MG63 (cell line): ENCODE measurements around the gene TM4SF5. TPM values are rescaled to one million over a fixed set of nuclear protein-coding genes. Genes with fewer than 3 reads are reported as not detected.
"Not testable (repeated sequence)": the region's sequence is repeated elsewhere in the genome, so short reads cannot be mapped to it uniquely, and the experiment has no call there.

Source experiments
- DNase-seq: peaks from one replicate; pipeline ENCODE4 v3.0.0-alpha.2; 2020
- H3K27me3 ChIP-seq: fragments of 250-450 bp; sonication (Bioruptor Pico); 2 replicates; pipeline ENCODE4 v1.5.1; 2020; ENCODE audit warnings: mild to moderate bottlenecking, moderate library complexity
- H3K36me3 ChIP-seq: fragments of 250-450 bp; sonication (Bioruptor Pico); 2 replicates; pipeline ENCODE4 v1.5.1; 2020; ENCODE audit warnings: mild to moderate bottlenecking, moderate library complexity
- H3K4me3 ChIP-seq: fragments of 250-450 bp; sonication (Bioruptor Pico); 2 replicates; pipeline ENCODE4 v1.5.1; 2020; ENCODE audit warnings: mild to moderate bottlenecking, moderate library complexity
- H3K9me3 ChIP-seq: fragments of 250-450 bp; sonication (Bioruptor Pico); 2 replicates; pipeline ENCODE4 v1.5.1; 2020; ENCODE audit warnings: mild to moderate bottlenecking, moderate library complexity
- total RNA-seq: library from RNA; depleted of rRNA; stranded (reverse); fragments of >200 nt; shearing (Covaris generic); gene quantifications from 2 replicates; pipeline ENCODE4 v1.2.3, GENCODE V29; 2014; ENCODE audit warnings: low replicate concordance

Gene TM4SF5
- total RNA-seq, 1 experiment from 2014 or later: not detected

- Histone ChIP-seq H3K4me3 (peak within 1 kb of the TSS; percentile 59), H3K36me3 (no peaks in the 10 kb centered on the region), H3K9me3 (no peaks in the 10 kb centered on the region), H3K27me3 (no peaks in the 10 kb centered on the region)
- peak; percentile 86 for DNase-seq
Observed at GRCh38 chr17:4806777-4807604, 35.3 kb downstream of the TM4SF5 start, which contains the start of gene PLD2. TSS of gene PLD2 (plus strand) at chr17:4807152. CDS start at chr17:4807773, 621 bp downstream.

GRCh38 chr17:4807605-4808377 is 36.1 kb downstream of the TM4SF5 start:
- DNase-seq: no peak
- Histone ChIP-seq H3K4me3 (peak overlapping the region; percentile 59), H3K9me3 (no peaks in the 10 kb centered on the region), H3K36me3 (no peaks in the 10 kb centered on the region), H3K27me3 (no peaks in the 10 kb centered on the region)

DNA sequence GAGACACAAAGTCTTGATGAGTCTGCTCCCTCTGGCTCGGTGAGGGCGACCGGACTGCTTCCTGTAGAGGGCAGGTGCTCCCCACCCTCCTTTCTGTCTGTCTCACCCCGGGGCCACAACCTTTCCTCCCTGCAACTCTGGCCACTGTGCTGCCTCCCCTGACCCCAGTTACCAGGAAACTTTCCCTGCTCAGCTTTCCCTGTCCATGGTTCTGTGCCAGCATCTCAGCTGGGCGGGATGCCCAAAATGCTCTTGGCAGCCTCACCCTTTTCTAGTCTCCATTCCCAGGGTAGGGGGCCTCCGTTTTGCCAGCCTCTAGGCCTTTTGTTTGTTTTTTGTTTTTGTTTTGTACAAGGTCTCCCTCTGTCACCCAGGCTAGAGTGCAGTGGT is 36.7 kb downstream of the TM4SF5 start:
- no peaks in the 10 kb centered on the region for H3K36me3 ChIP-seq
- no peaks in the 10 kb centered on the region for H3K9me3 ChIP-seq
- H3K27me3 ChIP-seq: no peaks in the 10 kb centered on the region
- DNase-seq: peak; percentile 29
- no peak overlapping the region for H3K4me3 ChIP-seq

- H3K27me3 ChIP-seq: no peaks in the 10 kb centered on the region
- no peak for DNase-seq
Observed at GRCh38 chr17:4810696-4811290, 39.1 kb downstream of the TM4SF5 start.

GRCh38 chr17:4811471-4811870 is 39.8 kb downstream of the TM4SF5 start:
- Histone ChIP-seq H3K27me3 (no peaks in the 10 kb centered on the region), H3K36me3 (no peaks in the 10 kb centered on the region), H3K4me3 (no peak overlapping the region), H3K9me3 (no peaks in the 10 kb centered on the region)
- DNase-seq: no peak

More at GRCh38 chr17:4810696-4811290, 39.1 kb downstream of the TM4SF5 start:
- no peak overlapping the region for H3K4me3 ChIP-seq
- H3K9me3 ChIP-seq: no peaks in the 10 kb centered on the region
- no peaks in the 10 kb centered on the region for H3K36me3 ChIP-seq

DNA sequence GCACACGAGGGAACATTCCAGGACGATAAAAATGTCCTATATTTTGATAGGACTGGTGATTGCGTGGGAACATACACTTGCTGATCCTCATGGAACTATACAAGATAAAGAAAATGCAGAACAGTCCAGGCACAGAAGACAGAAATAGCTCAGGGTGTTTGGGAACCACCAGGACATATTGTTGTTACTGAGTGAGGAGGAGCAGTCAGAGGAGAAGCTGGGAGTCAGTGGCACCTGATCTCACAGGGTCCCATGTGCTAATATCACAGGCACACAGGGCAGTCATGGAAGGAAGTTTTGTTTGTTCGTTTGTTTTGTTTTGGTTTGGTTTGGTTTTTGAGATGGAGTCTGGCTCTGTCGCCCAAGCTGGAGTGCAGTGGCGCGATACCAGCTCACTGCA is 41.0 kb downstream of the TM4SF5 start:
- Histone ChIP-seq H3K4me3 (no peak overlapping the region), H3K36me3 (no peaks in the 10 kb centered on the region), H3K9me3 (no peaks in the 10 kb centered on the region), H3K27me3 (no peaks in the 10 kb centered on the region)
- no peak for DNase-seq

DNA sequence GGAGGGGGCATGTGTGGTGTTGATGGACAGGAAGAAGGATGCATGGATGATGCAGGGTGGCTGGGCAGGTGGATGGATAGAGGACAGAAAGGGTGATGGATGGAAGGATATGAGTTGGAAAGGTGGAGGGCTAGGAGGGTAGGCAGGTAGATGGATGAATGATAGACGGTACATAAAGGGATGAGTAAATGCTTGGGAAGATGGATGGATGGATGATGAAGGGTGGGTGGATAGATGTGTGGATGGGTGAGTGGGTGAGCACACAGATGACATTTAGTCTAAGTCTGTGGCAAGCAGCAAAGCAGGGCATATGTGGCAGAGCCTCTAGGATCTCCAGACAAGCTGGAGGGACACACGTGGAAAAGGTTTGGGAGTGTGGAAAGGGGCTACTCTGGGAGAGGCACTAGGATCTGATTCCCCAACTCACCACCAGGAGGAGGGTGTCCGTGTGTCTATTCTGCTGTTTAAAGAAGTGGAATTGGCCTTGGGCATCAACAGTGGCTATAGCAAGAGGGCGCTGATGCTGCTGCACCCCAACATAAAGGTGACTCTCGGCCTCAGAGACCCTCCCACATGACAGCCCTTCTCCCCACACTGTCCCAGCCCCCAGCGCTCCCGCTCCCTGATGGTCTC is 43.5 kb downstream of the TM4SF5 start:
- DNase-seq: no peak
- H3K36me3 ChIP-seq: no peaks in the 10 kb centered on the region
- no peaks in the 10 kb centered on the region for H3K9me3 ChIP-seq
- no peak overlapping the region for H3K4me3 ChIP-seq
- H3K27me3 ChIP-seq: no peaks in the 10 kb centered on the region

- Histone ChIP-seq H3K4me3 (no peak overlapping the region), H3K9me3 (no peaks in the 10 kb centered on the region), H3K27me3 (no peaks in the 10 kb centered on the region), H3K36me3 (no peaks in the 10 kb centered on the region)
- DNase-seq: no peak
Observed at GRCh38 chr17:4816826-4817225, 45.1 kb downstream of the TM4SF5 start.

DNA sequence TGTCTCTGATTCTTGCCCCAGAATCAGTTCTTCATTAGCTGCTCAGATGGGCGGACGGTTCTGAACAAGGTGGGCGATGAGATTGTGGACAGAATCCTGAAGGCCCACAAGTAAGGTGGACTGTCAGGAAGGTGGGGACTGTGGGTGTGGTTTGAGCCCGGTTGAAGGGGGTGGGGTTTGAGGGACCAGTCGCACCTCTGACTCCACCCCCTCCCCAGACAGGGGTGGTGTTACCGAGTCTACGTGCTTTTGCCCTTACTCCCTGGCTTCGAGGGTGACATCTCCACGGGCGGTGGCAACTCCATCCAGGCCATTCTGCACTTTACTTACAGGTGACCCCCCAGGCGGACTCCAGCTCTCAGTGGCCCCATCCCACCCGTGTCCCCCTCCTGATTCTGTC is 46.6 kb downstream of the TM4SF5 start:
- Histone ChIP-seq H3K27me3 (no peaks in the 10 kb centered on the region), H3K4me3 (no peak overlapping the region), H3K36me3 (no peaks in the 10 kb centered on the region), H3K9me3 (no peaks in the 10 kb centered on the region)
- DNase-seq: no peak

DNA sequence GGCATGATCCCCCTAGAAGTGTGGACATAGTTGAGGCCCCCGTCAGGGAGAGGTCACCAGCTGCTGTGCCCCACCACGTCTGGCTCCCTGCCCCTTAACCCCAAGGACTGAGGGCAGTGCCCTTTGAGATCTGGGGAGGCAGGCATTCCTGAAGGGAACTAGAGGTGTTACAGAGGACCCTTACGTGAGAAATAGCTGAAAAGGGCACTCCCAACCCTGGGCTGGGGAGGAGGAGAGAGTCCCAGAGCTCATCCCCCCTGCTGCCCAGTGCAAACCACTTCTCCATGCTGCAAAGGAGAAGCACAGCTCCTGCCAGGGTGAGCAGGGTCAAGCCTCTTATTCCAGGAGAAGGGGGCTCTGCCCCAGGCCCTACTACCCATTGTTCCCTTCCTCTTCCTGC is 51.1 kb downstream of the TM4SF5 start:
- Histone ChIP-seq H3K9me3 (no peaks in the 10 kb centered on the region), H3K36me3 (no peaks in the 10 kb centered on the region), H3K27me3 (no peaks in the 10 kb centered on the region), H3K4me3 (no peak overlapping the region)
- no peak for DNase-seq

- DNase-seq: no peak
- H3K36me3 ChIP-seq: no peaks in the 10 kb centered on the region
Observed at GRCh38 chr17:4823373-4824089, 51.8 kb downstream of the TM4SF5 start.

DNA sequence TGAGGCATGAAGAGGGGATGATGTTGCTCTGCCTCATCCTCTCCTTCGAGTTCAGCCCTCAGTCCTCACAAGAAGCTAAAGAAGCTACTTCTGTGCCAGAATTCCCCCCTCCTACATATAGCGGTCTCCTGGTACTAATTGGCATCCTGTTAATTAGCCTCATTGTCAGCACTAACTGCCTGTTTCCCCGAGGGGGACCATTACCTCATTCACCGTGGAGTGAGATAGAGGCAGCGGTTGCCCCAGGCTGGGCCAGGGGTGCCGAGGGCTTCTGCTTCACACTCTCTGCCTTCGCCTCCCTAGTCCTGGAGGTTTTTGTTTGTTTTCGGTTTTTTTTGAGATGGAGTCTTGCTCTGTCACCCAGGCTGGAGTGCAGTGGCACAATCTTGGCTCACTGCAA is 55.7 kb downstream of the TM4SF5 start:
- Histone ChIP-seq H3K27me3 (no peaks in the 10 kb centered on the region), H3K4me3 (no peak overlapping the region), H3K36me3 (no peaks in the 10 kb centered on the region), H3K9me3 (no peaks in the 10 kb centered on the region)
- DNase-seq: no peak

More at GRCh38 chr17:4823373-4824089, 51.8 kb downstream of the TM4SF5 start:
- H3K4me3 ChIP-seq: no peak overlapping the region
- no peaks in the 10 kb centered on the region for H3K9me3 ChIP-seq
- no peaks in the 10 kb centered on the region for H3K27me3 ChIP-seq

- H3K9me3 ChIP-seq, DNase-seq, H3K36me3 ChIP-seq, H3K27me3 ChIP-seq: not testable (repeated sequence)
- peak overlapping the region; percentile 69 for H3K4me3 ChIP-seq
Observed at GRCh38 chr17:4832829-4833177, 61.1 kb downstream of the TM4SF5 start.
